NCI-H446 (cell line): ENCODE results near the gene SYCN.

ENCODE experiments used
- DNase-seq, 2 experiments: peaks; one replicate each; lab custom pipeline; 2025; lab: John Stamatoyannopoulos, UW

Gene SYCN

DNA sequence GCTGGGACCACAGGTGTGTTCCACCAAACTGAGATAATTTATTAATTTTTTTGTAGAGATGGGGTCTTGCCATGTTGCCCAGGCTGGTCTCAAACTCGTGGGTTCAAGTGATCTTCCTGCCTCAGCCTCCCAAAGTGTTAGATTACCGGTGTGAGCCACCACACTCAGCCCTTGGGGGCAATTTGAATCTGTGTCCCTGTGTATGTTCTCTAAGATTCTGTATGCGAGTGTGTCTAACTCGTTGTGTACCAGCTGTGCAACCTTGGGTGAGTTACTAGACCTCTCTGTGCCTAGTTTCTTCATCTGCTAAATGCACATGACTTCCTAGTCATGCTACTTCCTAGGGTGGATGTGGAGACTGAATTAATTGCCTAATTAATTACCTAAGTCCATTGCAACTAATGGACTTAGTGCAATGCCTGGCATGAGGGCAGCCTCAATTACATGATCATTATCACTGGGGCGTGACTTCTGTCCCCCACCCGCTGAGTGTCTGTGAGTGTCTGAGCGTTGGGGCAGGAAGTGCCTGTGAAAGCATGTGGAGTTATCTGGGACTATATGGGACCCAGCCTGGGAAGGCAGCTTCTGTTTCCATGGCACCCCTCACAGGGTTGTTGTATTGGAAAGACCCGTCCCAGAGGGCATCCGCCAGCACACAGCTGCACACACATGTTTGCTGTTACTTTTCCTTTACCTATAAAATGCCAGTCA is 9.1 kb downstream of the SYCN start:
- DNase-seq, result no peak

DNA sequence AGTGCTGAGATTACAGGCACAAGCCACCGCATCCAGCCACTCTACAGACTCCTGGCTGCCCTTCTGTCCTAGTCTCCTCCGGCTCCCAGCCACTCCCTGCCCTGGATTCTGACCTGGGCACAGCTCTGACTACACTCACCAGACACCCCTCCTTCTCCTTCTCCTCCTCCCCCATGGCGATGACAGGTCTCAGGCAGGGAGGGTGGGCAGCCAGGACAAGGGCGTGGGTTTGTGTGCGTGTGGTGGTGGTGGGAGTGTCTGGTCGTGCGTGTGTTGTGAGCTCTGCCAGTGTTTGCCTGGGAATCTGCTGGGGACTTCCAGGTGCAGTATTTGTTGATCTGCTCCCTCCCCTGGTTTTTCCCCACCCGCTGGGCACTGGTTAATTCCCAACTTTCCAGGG is 10.3 kb downstream of the SYCN start:
- DNase-seq, result no peak

DNA sequence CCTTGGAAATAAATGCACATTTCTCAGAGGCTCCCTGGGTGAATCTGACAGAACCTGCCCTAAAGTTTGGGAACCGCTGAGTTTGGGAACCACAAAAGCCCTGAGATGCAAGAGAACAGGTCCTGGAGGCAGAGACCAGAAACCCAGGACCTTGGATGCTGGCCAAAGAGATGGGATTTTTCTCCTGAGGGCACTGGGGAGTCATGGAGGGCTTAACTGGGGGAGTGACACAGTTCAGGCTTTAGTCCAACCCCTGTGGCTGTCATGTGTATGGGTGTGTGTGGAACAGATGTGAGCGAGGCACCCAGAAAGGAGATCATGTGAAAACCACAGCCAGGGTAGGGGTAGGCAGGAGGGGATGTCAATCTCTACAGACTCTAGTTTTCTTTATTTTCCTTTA is 11.2 kb downstream of the SYCN start:
- DNase-seq, result no peak

DNA sequence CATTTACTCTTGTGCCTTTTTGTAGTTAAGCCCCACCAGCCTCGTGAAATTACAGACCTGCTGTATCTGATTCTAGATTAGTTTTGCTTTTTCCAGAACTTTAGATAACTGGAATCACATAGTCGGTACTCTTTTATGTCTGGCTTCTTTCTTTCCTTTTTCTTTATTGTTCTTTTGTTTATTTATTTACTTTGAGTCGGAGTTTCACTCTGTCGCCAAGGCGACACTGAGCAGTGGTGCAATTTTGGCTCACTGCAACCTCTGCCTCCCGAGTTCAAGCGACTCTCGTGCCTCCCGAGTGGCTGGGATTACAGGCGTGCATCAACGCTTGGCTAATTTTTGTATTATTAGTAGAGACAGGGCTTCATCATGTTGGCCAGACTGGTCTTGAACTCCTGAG is 13.3 kb downstream of the SYCN start:
- no peak for DNase-seq

DNA sequence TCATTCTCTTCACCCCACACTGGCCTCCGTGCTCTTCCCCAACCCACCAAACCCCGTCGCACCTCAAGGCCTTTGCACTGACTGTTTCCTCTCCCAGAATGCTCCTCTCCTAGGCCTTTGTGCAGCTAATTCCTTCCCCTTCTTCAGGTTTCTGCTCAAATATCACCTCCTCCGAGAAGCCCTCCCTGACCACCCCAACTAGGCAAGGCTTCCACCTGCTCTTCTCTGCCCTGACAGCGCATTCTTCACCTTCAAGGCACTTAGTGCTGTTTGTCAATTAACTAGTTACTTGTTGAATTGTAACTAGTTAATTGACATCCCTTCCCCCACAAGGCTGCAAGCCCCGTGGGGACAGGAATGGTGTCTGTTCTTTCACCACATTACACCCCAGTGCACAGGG is 15.1 kb downstream of the SYCN start:
- DNase-seq, result no peak

DNA sequence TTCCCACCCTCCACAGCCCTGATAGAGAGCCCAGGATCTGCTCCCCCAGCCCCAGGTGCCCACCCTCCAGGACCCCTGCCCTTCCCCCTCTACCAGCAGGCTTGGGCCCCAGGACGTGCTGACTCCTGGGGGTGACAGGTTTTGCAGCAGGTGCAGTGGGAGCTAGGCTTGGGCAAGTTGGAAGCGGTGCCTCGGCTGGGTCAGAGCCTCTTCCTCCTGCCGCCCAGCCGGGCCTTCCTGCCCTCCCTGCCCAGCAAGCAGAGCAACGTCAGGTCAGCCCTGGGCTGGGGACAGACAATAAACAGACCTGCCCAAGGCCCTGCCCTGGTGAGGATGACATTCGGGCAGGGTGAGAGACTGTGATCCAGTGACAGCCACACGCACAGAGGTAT is 16.5 kb downstream of the SYCN start:
- no peak for DNase-seq

DNA sequence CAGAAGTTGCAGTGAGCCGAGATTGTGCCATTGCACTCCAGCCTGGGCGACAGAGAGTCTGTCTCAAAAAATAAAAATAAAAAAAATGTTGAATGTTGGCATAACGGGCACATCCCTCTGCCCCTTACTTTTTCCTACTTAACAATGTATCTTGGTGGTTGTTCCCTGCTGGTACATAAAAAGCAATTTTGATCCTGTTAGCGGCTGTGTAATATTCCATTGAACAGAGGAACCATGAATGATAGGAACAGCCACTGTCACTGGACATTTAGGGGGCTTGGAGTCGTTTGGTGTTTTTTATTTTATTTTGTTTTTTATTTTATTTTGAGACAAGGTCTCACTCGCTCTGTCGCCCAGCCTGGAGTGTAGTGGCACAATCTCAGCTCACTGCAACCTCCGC is 17.7 kb downstream of the SYCN start:
- DNase-seq, result no peak

DNA sequence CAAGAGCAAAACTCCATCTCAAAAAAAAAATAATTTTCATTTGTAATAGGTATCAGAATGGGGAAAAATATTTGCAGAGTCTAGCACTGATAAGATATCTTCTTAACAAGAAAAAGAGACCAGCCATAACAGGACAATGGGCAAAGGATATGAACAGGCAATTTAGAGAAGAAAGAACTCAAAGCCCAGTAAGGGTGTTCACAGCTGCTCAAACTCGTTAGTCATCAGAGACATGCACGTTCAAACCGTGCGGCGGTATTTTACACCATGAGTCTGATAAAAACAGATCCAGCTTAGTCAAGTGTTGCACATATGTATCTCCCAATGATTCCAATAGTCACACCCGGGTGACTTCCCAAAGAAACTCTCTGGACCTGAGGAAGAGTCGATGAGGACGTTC is 21.0 kb downstream of the SYCN start:
- no peak for DNase-seq

DNA sequence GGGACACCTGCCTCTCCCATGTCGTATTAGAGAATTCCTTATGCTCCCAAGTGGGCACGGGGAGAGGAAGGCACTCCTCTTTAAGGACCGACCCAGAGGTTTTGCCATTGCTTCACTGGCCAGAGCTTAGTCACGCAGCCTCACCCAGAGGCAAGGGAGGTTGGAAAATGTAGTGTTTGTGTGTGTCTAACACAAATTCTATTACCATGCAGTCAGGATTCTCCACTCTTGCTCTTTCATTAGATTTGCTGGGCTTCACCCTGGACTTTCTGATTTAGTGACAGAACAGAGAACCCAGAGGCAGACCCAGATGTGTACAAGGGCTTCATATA is 21.9 kb downstream of the SYCN start:
- DNase-seq, result no peak

DNA sequence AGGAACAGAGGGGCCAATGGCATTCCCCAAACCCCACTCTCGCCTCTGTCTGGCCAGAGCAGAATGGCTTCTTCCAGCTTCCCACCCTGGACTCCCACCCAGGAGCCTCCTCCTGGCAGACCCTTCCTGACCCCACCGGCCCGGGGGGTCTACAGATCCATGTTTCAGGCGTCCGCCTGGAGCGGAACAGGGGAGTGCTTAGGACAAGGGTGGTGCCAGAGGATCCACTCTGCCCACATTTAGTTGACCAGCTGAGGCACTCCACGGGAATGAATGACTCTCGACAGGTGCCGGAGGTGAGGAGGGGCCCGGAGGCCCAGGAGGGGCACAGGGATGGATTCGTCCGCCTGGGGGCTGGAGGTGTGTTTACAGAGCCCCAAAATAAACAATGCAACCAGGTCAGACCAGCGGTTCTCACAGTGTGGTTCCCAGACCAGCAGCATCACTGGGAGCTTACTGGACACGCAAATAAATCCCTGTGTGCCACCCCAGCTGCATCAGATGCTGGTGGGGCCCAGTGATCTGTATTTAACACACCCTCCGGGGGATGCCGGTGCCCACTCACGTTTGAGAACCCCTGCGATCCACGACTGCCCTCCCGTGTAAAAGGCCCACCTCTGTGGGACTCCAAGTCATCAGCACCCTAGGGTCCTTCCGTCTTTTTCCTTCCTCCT is 22.4 kb downstream of the SYCN start:
- DNase-seq, result no peak

DNA sequence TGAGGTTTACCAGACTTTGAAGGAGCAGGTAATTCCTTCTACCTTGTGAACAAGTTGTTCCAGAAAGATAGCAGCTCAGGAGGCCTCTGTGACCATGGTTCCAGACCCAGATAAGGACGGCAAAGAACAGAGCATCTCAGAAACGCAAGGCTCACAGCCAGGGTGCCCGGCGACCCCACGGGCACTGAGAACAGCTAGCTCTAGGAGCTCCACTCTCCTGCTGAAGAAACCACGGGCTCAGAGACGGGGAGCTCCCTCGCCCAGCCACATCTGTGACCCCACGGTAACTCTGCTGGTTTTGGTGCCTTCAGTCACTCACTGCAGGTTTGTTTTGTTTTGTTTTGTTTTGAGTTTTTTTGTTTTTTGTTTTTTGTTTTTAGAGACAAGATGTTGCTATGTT is 23.3 kb downstream of the SYCN start:
- no peak for DNase-seq

DNA sequence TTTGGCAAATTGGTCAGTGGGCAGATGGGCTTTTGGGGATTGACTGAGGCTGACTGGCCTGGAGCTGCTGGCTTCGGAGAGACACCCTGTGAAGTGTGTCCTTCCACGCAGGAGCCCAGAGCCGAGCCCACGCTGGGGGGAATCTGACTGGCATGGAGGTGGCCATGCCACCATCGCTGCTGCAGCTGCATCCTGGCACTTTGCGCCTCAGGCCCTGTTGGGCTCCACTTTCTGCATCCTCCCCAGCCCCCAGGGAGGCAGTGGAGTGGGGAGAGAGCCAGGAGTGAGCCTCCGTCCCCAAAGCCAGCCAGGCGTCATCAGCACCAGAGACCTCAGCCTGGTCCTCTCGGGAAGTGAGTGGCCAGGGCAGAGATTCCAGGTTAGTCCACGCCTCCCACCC is 24.3 kb downstream of the SYCN start:
- no peak for DNase-seq

DNA sequence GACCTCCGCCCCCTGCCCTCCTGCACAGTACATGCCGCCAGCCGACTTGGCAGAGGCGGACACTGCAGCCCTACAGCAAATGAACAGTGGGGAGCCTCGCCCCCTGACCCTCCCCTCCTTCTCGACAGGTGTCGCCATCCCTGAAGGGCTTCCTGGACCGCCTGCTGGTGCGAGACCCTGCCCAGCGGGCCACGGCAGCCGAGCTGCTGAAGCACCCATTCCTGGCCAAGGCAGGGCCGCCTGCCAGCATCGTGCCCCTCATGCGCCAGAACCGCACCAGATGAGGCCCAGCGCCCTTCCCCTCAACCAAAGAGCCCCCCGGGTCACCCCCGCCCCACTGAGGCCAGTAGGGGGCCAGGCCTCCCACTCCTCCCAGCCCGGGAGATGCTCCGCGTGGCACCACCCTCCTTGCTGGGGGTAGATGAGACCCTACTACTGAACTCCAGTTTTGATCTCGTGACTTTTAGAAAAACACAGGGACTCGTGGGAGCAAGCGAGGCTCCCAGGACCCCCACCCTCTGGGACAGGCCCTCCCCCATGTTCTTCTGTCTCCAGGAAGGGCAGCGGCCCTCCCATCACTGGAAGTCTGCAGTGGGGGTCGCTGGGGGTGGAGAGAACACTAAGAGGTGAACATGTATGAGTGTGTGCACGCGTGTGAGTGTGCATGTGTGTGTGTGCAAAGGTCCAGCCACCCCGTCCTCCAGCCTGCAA is 25.6 kb downstream of the SYCN start:
- DNase-seq, result no peak

DNA sequence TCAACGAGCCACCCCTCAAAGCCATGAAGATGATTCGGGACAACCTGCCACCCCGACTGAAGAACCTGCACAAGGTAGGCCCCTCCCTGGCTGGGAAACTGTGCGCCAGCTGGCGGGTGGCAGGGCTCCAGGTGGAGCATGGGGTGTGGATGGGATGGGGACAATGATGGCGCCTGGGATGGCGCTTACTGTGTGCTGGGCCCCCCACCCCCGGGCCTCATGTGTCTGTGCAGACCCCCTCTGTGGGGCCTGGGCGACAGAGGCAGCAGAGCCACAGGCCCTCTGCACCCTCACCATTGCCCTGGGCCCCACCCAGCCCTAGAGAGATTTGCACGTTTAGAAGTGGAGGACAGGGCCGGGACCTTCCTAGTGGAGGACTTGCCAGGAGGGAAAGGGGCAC is 26.3 kb downstream of the SYCN start:
- no peak for DNase-seq

DNA sequence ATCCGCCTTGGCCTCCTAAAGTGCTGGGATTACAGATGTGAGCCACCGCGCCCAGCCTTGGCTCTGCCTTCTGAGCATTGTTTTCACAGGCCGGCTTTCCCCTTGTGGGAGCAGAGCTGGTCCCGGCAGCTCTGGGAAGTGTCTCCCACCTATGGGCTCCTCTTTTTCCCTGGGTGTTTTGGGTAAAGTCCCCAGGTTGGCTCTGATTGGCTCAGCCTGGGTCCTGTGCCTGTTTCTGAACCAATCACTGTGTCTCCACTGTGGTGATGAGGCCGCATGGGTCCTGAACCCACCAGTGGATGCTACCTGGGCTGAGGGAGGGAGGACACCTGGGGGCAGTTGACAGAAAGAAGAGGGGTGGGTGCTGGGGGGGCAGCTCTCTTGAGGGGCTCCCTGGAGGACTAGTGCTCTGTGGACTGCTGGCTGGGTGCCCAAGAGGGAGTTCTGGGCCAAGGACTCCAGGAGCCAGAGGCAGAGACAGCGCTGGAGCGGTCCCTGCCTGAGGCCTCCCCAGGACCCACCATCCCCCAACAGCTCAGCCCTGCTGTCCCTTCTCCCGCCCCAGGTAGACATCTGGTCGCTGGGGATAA is 26.9 kb downstream of the SYCN start:
- DNase-seq, result no peak

DNA sequence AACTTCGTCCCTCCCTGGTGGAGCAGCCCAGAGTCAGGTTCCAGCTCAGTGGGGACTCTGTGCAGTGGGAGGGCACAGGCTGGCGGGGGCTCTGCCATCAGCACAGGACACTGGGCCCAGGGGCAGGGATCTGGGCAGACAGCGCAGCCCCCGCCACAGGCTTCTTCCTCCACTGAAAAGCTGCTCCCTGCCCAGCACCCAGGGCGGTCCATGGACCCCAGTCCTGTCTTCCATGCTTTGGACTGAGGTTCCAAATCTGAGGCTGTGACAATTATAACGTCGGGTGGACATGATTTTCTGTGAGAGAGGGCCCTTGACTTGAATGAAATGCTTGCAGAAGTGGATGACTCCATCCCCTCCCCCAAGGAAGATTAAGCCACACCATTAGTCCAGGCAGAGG is 28.5 kb downstream of the SYCN start:
- DNase-seq, result no peak

DNA sequence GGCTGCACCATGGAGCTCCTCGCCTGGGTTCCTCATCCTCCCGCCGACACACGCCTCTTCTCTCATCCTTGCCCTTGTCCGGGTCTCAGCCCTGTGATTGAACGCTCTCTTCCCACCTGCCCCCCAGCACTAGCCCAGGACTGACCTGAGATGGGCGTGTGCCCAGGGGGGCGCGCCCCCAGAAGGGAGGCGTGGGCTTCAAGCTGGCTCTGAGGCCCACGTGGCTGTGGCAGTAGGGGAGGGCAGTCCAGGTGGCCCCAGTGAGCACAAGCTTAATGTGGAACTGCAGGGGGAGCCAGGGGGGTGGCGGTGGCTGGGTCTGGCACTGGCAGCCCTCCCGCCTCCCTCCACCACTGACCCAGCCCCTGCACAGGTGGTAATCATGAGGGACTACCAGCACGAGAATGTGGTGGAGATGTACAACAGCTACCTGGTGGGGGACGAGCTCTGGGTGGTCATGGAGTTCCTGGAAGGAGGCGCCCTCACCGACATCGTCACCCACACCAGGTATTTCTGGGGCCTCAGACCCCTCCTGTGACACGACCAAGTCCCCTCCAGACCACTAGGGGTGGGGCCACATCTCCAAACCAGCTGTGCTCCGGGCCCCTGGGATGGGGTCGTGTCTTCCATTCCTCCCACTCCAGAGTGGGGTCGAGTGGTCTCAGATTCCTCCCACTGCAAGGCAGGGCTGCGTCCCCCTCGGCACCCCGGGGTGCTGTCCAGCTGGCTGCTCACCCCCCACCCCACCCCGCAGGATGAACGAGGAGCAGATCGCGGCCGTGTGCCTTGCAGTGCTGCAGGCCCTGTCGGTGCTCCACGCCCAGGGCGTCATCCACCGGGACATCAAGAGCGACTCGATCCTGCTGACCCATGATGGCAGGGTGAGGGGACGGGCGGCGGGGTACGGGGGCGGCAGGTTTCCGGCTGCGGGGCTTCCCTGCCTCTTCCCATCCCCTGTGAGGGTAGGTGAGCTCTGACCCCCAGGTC is 29.2 kb downstream of the SYCN start:
- DNase-seq, result no peak

DNA sequence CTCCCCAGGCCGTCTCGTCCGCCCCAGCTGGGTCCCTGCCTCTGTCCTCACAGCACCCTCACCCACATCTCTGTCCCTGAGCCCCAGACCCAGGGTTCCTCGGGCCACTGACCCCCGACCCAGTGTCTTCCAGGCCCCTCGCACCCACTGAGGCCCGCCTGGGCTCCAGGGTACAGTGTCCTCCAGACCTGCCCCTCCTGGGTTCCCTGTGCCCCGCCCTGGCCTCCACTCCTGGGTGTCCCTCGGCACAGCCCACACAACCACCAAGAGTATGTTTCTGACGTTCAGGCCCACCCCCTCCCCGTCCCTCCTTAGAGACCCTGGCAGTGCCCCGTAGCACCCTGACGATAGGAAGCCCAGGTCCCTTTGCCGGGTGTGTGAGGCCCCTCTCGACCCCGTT is 29.9 kb downstream of the SYCN start:
- no peak for DNase-seq

DNA sequence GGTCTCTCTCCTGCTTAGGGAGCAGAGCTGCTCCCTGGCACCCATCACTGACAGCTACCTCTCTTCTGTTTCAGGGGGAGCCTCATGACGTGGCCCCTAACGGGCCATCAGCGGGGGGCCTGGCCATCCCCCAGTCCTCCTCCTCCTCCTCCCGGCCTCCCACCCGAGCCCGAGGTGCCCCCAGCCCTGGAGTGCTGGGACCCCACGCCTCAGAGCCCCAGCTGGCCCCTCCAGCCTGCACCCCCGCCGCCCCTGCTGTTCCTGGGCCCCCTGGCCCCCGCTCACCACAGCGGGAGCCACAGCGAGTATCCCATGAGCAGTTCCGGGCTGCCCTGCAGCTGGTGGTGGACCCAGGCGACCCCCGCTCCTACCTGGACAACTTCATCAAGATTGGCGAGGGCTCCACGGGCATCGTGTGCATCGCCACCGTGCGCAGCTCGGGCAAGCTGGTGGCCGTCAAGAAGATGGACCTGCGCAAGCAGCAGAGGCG is 30.5 kb downstream of the SYCN start:
- DNase-seq, result no peak

DNA sequence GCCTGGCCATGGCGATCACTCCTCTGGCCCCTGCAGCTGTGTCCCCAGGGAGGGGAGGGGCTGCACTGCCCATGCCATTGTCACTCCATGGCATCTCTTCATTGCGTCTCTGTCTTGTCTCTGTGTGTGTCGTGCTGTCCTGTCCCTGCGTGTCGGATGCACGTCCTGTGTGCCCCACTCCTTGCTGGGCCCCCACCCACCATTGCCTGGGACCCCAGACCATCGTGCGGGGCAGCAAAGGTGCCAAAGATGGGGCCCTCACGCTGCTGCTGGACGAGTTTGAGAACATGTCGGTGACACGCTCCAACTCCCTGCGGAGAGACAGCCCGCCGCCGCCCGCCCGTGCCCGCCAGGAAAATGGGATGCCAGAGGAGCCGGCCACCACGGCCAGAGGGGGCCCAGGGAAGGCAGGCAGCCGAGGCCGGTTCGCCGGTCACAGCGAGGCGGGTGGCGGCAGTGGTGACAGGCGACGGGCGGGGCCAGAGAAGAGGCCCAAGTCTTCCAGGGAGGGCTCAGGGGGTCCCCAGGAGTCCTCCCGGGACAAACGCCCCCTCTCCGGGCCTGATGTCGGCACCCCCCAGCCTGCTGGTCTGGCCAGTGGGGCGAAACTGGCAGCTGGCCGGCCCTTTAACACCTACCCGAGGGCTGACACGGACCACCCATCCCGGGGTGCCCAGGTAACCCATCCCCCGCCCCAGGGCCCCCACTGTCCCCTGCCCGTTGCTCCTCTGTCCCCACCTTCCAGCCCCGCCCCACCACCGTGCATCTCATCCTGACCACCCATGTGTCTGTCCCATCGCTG is 31.2 kb downstream of the SYCN start:
- no peak for DNase-seq
